HG03108 (cell line): ENCODE data around the gene TUBGCP2.

Source experiments
- ATAC-seq: cut with Tn5 transposase; IDR thresholded peaks from one replicate; pipeline ENCODE4 v1.9.1; 2021; ENCODE audit warnings: moderate library complexity; ENCODE audit not compliant: unreplicated experiment

The TUBGCP2 gene

GRCh38 chr10:133231946-133232574 lies 76.6 kb downstream of the TUBGCP2 start:
- ATAC-seq = no peak

- ATAC-seq = no peak
Observed at GRCh38 chr10:133231244-133231945, 77.3 kb downstream of the TUBGCP2 start.

- ATAC-seq = no peak
Observed at GRCh38 chr10:133230387-133231195, 78.1 kb downstream of the TUBGCP2 start.

- no peak for ATAC-seq
Observed at GRCh38 chr10:133230044-133230361, 78.7 kb downstream of the TUBGCP2 start, which contains the start of gene UTF1. UTF1 (plus strand) TSS chr10:133230217; CDS start chr10:133230289, 72 bp downstream.

- ATAC-seq = no peak
Observed at GRCh38 chr10:133229265-133230043, 79.2 kb downstream of the TUBGCP2 start.
